Lower lobe of right lung (tissue), 2 donors: ENCODE measurements around the gene KCNK16. TPM values are rescaled to one million over a fixed set of nuclear protein-coding genes. Genes with fewer than 3 reads are reported as not detected.
"Not testable (repeated sequence)": the region's sequence is repeated elsewhere in the genome, so short reads cannot be mapped to it uniquely, and the experiment has no call there.

Experiments used
- ATAC-seq, 2 donors: fragments of 200-7000 bp; cut with Tn5 transposase; one replicate each; pipeline ENCODE4 v1.9.1; 2020 to 2022; ENCODE audit warnings: mild to moderate bottlenecking in 2 of 2, moderate library complexity in 2 of 2
- DNase-seq: peaks from one replicate; pipeline ENCODE4 v3.0.0-alpha.2; 2020
- H3K27ac ChIP-seq: fragments of 200-600 bp; one replicate; pipeline ENCODE4 v1.8.0; 2022
- H3K27me3 ChIP-seq: fragments of 200-600 bp; one replicate; pipeline ENCODE4 v1.8.0; 2022; ENCODE audit warnings: low read depth
- H3K36me3 ChIP-seq: fragments of 200-600 bp; one replicate; pipeline ENCODE4 v1.8.0; 2022; ENCODE audit warnings: mild to moderate bottlenecking
- H3K4me1 ChIP-seq: fragments of 200-600 bp; one replicate; pipeline ENCODE4 v1.8.0; 2022
- H3K4me3 ChIP-seq: fragments of 200-600 bp; one replicate; pipeline ENCODE4 v1.8.0; 2022; ENCODE audit warnings: mild to moderate bottlenecking
- H3K9me3 ChIP-seq: fragments of 200-600 bp; one replicate; pipeline ENCODE4 v1.8.0; 2022
- intact Hi-C: fragments of 100-400 bp; cut with DNase I; formaldehyde crosslinking; loops from one replicate; pipeline ENCODE4 v1.11.0; 2022
- total RNA-seq: library from RNA; stranded (reverse); fragmentation: NEBNext Ultra II Directional; extraction: Animal tissue kit (Norgen Biotek cat#: 25700); gene quantifications from one replicate; pipeline ENCODE4 v1.2.1, GENCODE V29; 2021
- TF ChIP-seq, protein P1 (sequence below): fragments of 200-600 bp; IDR thresholded peaks from one replicate; pipeline ENCODE4 v1.8.0; 2022; ENCODE audit warnings: antibody characterized with exemption, mild to moderate bottlenecking
- donor health status: DM: no; HTN: yes; CAD: no; lungs with severe emphysema.

Gene KCNK16
- total RNA-seq, 1 donor from 2014 or later = not detected

DNA sequence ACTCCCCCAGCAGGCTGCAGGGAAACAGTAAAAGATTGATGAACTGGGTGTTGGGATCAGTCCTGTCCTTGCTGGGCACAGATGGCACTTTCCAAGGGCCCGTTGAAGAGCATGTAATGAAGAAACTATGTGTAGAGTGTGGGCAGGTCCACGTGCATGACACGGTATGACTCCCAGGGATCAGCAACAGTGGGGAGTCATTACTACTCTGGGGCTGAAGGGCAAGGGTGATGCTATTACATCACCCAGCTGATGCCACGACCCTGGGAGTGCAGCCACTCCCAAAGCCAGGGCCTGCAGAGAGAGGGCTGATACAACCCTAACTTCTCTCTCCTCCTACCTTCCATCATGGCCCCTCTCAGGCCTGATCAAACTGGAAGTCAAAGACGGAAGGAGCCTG lies 28.4 kb downstream of the KCNK16 start:
- Histone ChIP-seq H3K4me3 (no peak overlapping the region), H3K9me3 (no peaks in the 10 kb centered on the region), H3K27ac (no peak overlapping the region), H3K36me3 (no peaks in the 10 kb centered on the region), H3K4me1 (peaks cover 7% of the 10 kb centered on the region), H3K27me3 (no peaks in the 10 kb centered on the region)
- TF ChIP-seq, protein P1, sequence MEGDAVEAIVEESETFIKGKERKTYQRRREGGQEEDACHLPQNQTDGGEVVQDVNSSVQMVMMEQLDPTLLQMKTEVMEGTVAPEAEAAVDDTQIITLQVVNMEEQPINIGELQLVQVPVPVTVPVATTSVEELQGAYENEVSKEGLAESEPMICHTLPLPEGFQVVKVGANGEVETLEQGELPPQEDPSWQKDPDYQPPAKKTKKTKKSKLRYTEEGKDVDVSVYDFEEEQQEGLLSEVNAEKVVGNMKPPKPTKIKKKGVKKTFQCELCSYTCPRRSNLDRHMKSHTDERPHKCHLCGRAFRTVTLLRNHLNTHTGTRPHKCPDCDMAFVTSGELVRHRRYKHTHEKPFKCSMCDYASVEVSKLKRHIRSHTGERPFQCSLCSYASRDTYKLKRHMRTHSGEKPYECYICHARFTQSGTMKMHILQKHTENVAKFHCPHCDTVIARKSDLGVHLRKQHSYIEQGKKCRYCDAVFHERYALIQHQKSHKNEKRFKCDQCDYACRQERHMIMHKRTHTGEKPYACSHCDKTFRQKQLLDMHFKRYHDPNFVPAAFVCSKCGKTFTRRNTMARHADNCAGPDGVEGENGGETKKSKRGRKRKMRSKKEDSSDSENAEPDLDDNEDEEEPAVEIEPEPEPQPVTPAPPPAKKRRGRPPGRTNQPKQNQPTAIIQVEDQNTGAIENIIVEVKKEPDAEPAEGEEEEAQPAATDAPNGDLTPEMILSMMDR = no peak
- intact Hi-C loops = no loop called here
- no peak for ATAC-seq
- no peak for DNase-seq

- no peak for DNase-seq
- Histone ChIP-seq H3K27ac (no peak overlapping the region), H3K27me3 (no peaks in the 10 kb centered on the region), H3K9me3 (no peaks in the 10 kb centered on the region), H3K4me3 (no peak overlapping the region), H3K36me3 (no peaks in the 10 kb centered on the region), H3K4me1 (peaks cover 7% of the 10 kb centered on the region)
- ATAC-seq = no peak
- intact Hi-C loops = no loop called here
- TF ChIP-seq, protein P1 = no peak
Observed at GRCh38 chr6:39292637-39293036, 29.9 kb downstream of the KCNK16 start.

DNA sequence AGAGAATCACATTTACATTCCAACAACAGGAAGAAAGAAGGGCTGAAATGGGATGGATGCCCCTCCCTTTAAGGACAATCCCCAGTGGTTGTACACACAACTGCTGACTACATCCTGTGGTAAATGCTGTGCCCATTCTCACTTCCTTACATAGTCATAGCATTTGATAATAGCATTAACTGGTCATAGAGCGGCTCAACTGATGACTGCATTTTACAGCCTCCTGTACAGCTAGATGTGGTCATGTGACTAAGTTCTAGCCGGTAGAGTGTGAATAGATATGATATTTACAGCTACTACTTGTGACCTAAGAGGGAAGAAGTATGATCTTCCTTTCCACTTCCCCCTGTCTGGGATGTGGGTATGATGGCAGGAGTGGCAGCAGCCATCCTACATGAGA lies 33.0 kb downstream of the KCNK16 start:
- H3K9me3 ChIP-seq = no peaks in the 10 kb centered on the region
- ATAC-seq (no peak), DNase-seq (no peak)
- TF ChIP-seq, protein P1 = no peak
- H3K36me3 ChIP-seq = no peaks in the 10 kb centered on the region
- no peak overlapping the region for H3K4me3 ChIP-seq
- H3K27me3 ChIP-seq = no peaks in the 10 kb centered on the region
- no peak overlapping the region for H3K27ac ChIP-seq
- H3K4me1 ChIP-seq = no peaks in the 10 kb centered on the region
- intact Hi-C loops = no loop called here

DNA sequence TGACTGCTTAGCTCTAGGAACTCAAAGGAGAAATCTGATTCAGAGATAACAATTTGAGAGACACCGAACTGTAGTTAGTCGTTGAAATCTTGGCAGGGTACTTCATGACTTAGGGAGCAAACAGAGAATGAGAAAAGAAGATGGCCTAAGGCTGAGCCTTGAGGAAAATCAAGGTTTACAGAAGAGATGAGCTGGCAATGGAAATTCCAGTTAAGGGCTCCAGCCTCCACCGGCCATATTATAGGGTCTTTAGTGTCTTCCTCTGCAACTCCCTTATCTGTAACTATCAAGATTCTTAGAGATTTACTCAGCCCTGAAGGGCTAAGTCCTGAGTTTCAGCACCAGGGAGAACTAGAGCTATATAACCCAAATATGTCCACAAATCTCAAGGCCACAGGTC lies 34.9 kb downstream of the KCNK16 start:
- Histone ChIP-seq H3K27me3 (no peaks in the 10 kb centered on the region), H3K9me3 (no peaks in the 10 kb centered on the region), H3K36me3 (no peaks in the 10 kb centered on the region), H3K4me3 (no peak overlapping the region), H3K4me1 (no peaks in the 10 kb centered on the region), H3K27ac (no peak overlapping the region)
- ATAC-seq (no peak), DNase-seq (no peak)
- TF ChIP-seq, protein P1 = no peak
- intact Hi-C loops = no loop called here

DNA sequence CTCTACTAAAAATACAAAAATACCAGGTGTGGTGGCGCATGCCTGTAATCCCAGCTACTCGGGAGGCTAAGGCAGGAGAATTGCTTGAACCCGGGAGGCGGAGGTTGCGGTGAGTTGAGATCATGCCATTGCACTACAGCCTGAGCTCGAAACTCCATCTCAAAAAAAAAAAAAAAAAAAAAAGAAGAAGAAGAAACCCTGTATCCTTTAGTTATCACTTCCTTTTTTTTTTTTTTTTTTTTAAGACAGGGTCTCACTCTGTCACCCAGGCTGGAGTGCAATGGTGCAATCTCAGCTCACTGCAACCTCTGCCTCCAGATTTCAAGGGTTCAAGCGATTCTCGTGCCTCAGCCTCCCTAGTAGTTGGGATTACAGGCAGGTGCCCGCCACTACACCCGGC lies 35.9 kb downstream of the KCNK16 start:
- H3K36me3 ChIP-seq, intact Hi-C loops, DNase-seq, H3K27me3 ChIP-seq, H3K4me3 ChIP-seq, H3K27ac ChIP-seq, ATAC-seq, H3K9me3 ChIP-seq, H3K4me1 ChIP-seq: not testable (repeated sequence)

GRCh38 chr6:39282774-39283173 lies 39.7 kb downstream of the KCNK16 start:
- DNase-seq (no peak), ATAC-seq (no peak)
- no peak overlapping the region for H3K4me3 ChIP-seq
- H3K27ac ChIP-seq = no peak overlapping the region
- H3K9me3 ChIP-seq = no peaks in the 10 kb centered on the region
- H3K36me3 ChIP-seq = no peaks in the 10 kb centered on the region
- intact Hi-C loops = no loop called here
- TF ChIP-seq, protein P1 = no peak
- no peaks in the 10 kb centered on the region for H3K27me3 ChIP-seq
- H3K4me1 ChIP-seq = no peaks in the 10 kb centered on the region
